ENCODE measurements around the gene MARK3. TPM values are rescaled to one million over a fixed set of nuclear protein-coding genes. Genes with fewer than 3 reads are reported as not detected.
A peak's percentile ranks its signal among the peaks of the same experiment; 100 is the strongest.

Gene MARK3
- total RNA-seq, 1 donor from 2014 or later, result 84.2 TPM

DNA sequence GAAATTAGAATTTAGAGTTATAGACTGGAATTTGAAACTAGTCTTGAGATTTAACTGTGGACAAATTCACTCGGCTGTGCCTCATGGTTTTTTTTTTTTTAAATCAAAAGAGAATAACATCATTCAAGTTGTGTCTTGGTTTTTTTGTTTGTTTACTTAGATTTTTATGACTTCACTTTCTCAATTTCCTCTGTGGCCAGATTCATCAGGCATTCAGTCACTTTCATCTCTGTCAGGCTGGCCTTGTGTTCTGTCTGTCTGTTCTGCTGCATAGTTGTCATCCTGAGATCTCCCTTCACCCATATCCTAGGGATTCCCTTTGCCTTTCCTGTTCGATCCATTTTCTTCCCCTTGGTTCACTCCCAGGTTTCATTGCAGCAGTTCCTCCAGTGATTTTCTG, 10.0 kb downstream of the MARK3 start:
- H3K4me1 Mint-ChIP-seq (ENCODE audit: unreplicated experiment), result peaks cover 61% of the 10 kb centered on the region
- peak overlapping the region; percentile 55 for H3K27ac Mint-ChIP-seq (ENCODE audit: unreplicated experiment)
- no peaks in the 10 kb centered on the region for H3K27me3 Mint-ChIP-seq (ENCODE audit: unreplicated experiment)
- H3K9me3 Mint-ChIP-seq (ENCODE audit: unreplicated experiment), result no peaks in the 10 kb centered on the region
- no peak for DNase-seq (ENCODE audit: extremely low spot score, unreplicated experiment)
- TF ChIP-seq, protein P1, sequence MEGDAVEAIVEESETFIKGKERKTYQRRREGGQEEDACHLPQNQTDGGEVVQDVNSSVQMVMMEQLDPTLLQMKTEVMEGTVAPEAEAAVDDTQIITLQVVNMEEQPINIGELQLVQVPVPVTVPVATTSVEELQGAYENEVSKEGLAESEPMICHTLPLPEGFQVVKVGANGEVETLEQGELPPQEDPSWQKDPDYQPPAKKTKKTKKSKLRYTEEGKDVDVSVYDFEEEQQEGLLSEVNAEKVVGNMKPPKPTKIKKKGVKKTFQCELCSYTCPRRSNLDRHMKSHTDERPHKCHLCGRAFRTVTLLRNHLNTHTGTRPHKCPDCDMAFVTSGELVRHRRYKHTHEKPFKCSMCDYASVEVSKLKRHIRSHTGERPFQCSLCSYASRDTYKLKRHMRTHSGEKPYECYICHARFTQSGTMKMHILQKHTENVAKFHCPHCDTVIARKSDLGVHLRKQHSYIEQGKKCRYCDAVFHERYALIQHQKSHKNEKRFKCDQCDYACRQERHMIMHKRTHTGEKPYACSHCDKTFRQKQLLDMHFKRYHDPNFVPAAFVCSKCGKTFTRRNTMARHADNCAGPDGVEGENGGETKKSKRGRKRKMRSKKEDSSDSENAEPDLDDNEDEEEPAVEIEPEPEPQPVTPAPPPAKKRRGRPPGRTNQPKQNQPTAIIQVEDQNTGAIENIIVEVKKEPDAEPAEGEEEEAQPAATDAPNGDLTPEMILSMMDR (IDR thresholded peaks at IDR 0.05), result no peak
- H3K4me3 Mint-ChIP-seq (ENCODE audit: unreplicated experiment), result no peak overlapping the region
- no peaks in the 10 kb centered on the region for H3K36me3 Mint-ChIP-seq (ENCODE audit: unreplicated experiment)

DNA sequence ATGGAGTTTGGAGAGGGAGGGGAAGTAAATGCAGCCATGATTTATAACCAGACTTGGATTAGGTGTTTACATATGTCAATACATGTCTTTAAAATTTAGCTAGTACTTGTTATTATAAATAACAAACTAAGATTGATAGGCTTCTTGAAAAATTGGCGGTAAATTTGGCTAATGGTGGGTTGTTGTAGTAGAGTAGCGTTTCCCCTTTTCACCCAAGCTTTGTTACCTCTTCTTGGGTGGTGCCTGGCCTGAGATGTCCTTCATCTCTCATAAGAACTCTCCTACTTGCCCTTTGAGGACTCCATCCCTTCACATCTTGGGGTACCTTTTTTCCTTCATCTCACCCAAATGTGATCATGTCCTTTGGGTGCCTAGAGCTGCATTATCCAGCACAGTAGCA, 11.2 kb downstream of the MARK3 start:
- Mint-ChIP-seq H3K27ac (ENCODE audit: unreplicated experiment) (peak overlapping the region; percentile 55), H3K36me3 (ENCODE audit: unreplicated experiment) (no peaks in the 10 kb centered on the region), H3K4me1 (ENCODE audit: unreplicated experiment) (peaks cover 71% of the 10 kb centered on the region), H3K9me3 (ENCODE audit: unreplicated experiment) (no peaks in the 10 kb centered on the region), H3K4me3 (ENCODE audit: unreplicated experiment) (no peak overlapping the region), H3K27me3 (ENCODE audit: unreplicated experiment) (no peaks in the 10 kb centered on the region)
- TF ChIP-seq, protein P1 (IDR thresholded peaks at IDR 0.05), result no peak
- DNase-seq (ENCODE audit: extremely low spot score, unreplicated experiment), result no peak

DNA sequence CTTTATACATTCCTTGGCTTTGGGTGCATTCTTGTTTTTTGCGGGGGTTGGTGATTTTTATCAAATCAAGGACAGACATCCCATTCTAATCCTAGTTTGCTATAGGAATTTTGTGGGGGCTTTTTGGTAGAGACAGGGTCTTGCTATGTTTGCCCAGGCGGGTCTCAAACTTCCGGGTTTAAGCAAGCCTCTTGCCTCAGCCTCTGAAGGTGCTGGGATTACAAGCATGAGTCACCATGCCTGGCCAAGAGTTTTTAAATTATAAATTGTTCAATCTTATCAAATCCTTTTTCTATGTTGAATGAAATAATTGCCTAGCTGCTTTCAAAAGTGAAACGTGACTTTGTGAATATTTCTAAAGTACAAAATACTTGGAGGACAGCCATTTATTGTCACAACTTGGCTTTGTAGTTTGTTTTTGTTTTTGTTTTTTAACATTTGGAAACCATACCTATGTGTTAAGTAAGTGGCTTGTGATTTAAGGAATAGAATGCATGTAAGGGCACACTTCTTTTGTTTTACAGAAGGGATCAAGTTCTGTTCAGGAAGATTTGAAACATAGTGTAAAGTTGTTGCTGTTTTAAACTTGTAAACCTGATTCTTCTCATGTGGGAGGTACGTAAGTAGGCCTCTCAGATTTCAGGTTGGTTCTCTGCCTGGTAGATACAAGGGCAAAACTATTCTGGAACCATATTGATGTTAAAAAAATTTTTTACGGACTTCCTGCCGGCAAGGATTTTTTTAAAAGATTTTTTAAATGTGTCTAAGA, 13.4 kb downstream of the MARK3 start:
- TF ChIP-seq, protein P1 (IDR thresholded peaks at IDR 0.05), result no peak
- peak overlapping the region; percentile 77 for H3K27ac Mint-ChIP-seq (ENCODE audit: unreplicated experiment)
- no peaks in the 10 kb centered on the region for H3K27me3 Mint-ChIP-seq (ENCODE audit: unreplicated experiment)
- H3K9me3 Mint-ChIP-seq (ENCODE audit: unreplicated experiment), result no peaks in the 10 kb centered on the region
- no peak overlapping the region for H3K4me3 Mint-ChIP-seq (ENCODE audit: unreplicated experiment)
- DNase-seq (ENCODE audit: extremely low spot score, unreplicated experiment), result no peak
- H3K36me3 Mint-ChIP-seq (ENCODE audit: unreplicated experiment), result no peaks in the 10 kb centered on the region
- H3K4me1 Mint-ChIP-seq (ENCODE audit: unreplicated experiment), result peaks cover 77% of the 10 kb centered on the region

DNA sequence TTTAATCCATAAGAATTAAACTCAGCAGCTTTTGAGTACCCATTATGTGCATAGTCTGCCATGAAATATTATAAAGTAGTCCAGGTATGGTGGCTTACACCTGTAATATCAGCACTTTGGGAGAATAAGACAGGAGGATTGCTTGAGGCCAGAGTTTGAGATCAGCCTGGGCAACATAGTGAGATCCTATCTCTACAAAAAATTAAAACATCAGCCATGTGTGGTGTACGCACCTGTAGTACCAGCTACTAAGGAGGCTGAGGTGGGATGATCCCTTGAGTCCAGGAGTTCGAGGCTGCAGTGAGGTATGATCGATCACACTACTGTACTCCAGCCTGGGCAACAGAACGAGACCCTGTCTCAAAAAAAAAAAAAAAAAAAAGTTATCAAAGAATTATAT, 15.3 kb downstream of the MARK3 start:
- no peak for DNase-seq (ENCODE audit: extremely low spot score, unreplicated experiment)
- H3K4me3 Mint-ChIP-seq (ENCODE audit: unreplicated experiment), result no peak overlapping the region
- H3K27ac Mint-ChIP-seq (ENCODE audit: unreplicated experiment), result peak overlapping the region; percentile 1
- TF ChIP-seq, protein P1 (IDR thresholded peaks at IDR 0.05), result no peak
- peaks cover 74% of the 10 kb centered on the region for H3K4me1 Mint-ChIP-seq (ENCODE audit: unreplicated experiment)
- H3K9me3 Mint-ChIP-seq (ENCODE audit: unreplicated experiment), result no peaks in the 10 kb centered on the region
- no peaks in the 10 kb centered on the region for H3K27me3 Mint-ChIP-seq (ENCODE audit: unreplicated experiment)
- H3K36me3 Mint-ChIP-seq (ENCODE audit: unreplicated experiment), result no peaks in the 10 kb centered on the region

DNA sequence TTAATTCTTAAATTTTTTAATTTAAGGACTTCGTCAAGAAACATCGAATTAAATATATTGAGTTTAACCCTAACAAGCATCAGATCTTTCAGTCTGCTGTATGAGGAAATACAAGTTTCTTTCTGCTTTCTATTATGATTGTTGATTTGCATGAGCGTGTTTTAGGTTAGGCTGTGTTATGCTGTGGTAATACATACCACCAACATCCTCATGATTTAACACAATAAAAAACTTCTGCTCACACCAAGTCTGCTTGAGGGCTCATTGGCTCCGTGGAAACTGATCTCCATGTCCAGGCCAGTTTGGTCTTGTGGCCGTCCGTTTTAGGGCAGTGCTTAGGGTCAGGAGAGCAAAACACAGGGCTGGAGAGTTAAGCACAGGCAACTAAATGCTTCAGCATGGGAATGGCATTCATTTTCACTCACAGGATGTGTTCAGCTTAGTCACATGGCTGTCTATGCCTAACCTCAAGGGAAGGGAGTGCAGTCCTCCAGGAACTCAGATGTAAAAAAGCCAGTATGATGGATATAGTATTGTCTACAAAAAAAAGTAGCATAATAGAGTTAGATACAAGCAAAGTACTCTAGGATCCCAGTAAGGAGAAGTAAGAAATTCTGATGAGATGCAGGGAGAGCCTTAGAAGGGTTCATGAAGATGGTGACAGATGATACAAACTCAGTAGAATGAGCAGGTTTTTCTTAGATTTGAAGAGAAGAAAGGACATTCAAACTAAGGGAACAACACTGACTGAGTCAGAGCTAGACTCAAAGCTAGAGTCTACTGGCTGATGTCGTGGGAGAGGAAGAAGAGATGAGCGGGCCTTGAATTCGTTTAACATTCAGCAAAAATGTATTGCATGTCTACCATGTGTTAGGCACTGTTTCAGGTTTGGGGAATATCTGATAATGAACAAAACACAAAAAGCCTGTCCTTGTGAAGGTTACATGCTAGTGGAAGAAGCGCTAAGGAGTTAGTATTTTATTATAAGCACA, 16.3 kb downstream of the MARK3 start:
- TF ChIP-seq, protein P1 (IDR thresholded peaks at IDR 0.05), result no peak
- Mint-ChIP-seq H3K27ac (ENCODE audit: unreplicated experiment) (peak overlapping the region; percentile 88), H3K36me3 (ENCODE audit: unreplicated experiment) (no peaks in the 10 kb centered on the region), H3K4me1 (ENCODE audit: unreplicated experiment) (peaks cover 64% of the 10 kb centered on the region), H3K27me3 (ENCODE audit: unreplicated experiment) (no peaks in the 10 kb centered on the region), H3K9me3 (ENCODE audit: unreplicated experiment) (no peaks in the 10 kb centered on the region), H3K4me3 (ENCODE audit: unreplicated experiment) (peak overlapping the region; percentile 30)
- no peak for DNase-seq (ENCODE audit: extremely low spot score, unreplicated experiment)

Data from osteocyte (in vitro differentiated cells).